ENCODE results near the gene ZCCHC17.
"Not testable (repeated sequence)": the region's sequence is repeated elsewhere in the genome, so short reads cannot be mapped to it uniquely, and the experiment has no call there.

The ZCCHC17 gene, protein sequence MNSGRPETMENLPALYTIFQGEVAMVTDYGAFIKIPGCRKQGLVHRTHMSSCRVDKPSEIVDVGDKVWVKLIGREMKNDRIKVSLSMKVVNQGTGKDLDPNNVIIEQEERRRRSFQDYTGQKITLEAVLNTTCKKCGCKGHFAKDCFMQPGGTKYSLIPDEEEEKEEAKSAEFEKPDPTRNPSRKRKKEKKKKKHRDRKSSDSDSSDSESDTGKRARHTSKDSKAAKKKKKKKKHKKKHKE

DNA sequence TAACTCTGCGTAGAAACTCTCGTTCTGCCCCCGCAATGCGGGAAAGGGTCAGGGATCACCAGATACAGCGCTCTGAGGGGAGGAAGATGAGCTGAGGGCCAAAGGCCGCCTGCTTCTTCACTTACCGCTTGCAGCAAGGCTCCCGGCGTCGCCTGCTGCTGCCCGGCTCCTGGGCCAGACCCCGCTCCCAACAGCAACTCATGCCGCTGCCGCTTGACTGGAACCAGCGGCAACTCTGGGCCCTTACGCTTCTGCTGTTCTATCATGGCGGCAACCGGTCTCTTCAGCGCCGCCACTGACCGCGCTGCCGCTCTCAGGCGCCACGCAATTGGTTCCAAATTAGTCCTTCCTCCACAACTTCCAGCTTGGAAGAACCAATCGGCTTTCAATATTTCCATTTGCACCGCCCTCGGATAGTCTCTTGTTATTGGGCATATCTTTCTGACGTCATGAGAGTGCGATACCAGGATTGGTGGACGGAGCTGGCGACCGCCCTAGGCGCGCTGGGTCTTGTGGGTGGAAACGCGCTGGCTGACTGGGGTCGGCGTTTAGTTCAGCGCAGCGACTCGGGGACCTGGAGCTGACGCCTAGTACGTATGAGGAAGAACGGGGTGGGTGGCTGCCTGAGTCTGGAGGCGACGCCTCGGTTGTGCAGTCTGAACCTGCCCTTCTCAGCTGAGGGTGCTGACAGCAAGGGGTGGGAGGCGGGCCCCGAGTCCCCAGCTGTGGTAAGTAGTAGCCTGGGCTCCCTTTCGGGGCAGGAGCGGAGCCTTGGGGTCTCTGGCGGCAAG lies at the start of gene ZCCHC17, which contains the start of gene SNRNP40:
TSS of gene ZCCHC17 (plus strand) at position 547 of the 791 bp plus-strand sequence. CDS start 13,067 bp downstream, outside the sequence.
TSS of gene SNRNP40 (minus strand) at position 303 of the 791 bp plus-strand sequence. CDS start at position 266, 37 bp downstream.
- DNase-seq (ENCODE audit: low read depth in 2 of 2): peak; percentile 92

DNA sequence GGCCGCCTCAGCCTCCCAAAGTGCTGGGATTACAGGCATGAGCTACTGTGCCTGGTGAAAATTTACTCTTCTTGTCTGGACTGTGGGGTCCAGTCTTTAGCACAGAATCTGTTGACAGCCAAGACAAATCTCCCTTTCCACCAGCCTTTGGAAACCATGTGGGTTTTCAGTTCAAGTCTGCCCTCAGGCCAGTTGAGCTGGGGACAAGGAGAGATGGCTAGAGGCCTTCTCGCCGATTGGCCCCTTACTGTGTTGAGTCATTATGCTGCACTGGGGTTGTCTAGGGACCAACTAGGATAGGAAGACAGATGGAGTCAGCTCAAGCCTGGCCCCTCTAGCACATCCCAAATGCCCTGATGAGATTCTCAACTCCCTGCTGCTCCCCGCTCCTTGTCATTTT lies 48.6 kb upstream of the ZCCHC17 start:
- no peak for DNase-seq (ENCODE audit: low read depth in 2 of 2)

DNA sequence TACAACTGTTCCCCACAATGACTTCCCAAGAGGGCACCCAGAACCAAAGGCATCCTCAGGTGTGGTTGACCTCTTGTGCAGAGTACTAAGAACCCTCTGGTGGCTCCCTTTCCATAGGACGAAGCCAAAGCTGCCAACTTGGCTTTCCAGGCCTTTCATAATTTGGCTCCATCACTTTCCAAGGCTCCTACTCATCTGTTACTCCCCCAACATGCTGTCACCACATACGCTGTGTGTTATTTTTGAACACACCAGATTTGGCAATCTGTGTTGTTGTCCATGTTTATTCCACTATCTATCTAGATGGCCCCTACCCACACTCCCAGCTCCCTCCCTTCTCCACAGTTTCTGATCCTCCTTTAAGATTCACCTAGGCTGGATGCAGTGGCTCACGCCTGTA lies 47.0 kb upstream of the ZCCHC17 start:
- DNase-seq (ENCODE audit: low read depth in 2 of 2): no peak

DNA sequence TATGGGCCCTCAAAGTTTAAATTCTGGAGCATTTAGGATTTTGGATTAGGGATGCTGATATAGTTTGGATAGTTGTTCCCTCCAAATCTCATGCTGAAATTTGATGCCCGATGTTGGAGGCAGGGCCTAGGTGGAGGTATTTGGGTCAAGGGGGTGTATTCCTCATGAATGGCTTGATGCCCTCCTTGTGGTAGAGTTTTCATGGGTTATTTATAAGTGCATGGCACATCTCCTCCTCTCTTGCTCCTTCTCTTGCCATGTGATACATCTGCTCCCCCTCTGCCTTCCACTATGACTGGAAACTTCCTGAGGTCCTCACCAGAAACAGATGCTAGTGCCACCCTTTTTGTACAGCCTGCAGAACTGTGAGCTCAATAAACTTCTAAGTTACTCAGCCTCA lies 39.6 kb upstream of the ZCCHC17 start:
- DNase-seq (ENCODE audit: low read depth in 2 of 2): no peak

DNA sequence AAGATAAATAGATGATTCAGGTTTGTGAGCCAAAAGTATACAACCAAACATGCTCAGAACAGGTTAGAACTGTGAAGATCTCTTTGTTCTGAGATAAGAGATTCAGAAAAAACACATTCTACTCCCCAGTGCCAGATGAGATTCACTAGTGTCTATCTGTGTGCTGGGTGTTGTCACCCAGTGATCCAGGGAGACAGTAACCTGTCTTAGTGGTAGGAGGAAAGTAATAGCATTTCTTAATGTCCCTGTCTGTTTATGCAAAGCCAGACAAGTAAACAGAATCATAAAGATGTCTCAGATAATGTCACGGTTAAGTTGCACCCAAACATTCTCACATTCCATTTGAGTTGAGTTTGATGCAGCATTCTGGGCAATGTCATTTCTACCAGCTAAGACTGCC lies 38.3 kb upstream of the ZCCHC17 start:
- no peak for DNase-seq (ENCODE audit: low read depth in 2 of 2)

DNA sequence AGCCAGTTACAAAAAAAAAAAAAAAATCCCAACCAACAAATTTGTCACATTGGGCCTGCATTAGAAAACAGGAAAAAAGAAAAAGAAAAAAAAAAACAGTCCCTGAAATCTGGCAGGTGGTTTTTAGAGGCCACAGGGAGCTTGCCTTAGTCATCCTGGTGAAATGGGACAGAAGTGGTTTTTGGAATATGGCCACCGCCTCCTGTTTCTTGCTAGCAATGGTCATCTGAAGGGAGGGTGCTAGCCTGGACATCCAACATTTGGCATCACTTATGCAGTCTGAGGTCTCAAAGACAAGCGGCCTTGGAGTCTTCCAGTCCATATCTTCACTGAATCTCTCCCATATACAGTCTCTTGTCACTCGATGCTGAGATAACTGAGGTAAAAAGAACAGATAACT lies 37.1 kb upstream of the ZCCHC17 start:
- no peak for DNase-seq (ENCODE audit: low read depth in 2 of 2)

DNA sequence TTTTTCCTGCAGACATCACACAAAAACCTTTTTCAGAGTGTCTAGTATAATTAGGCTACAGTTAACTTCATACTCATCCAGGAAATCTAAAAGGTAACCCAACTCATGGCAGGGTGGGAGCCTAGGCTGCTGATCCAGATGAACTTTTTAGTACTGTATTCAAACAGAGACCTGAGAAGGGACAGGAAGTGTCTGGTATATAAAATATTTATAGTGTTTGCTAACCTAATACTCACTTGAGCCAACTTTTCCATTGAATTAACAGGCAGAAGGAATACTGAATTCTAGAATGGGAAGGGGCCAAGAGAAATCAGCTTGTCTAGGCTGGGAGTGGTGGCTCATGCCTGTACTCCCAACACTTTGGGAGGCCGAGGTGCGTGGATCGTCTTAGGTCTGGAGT lies 34.9 kb upstream of the ZCCHC17 start:
- DNase-seq (ENCODE audit: low read depth in 2 of 2): no peak

DNA sequence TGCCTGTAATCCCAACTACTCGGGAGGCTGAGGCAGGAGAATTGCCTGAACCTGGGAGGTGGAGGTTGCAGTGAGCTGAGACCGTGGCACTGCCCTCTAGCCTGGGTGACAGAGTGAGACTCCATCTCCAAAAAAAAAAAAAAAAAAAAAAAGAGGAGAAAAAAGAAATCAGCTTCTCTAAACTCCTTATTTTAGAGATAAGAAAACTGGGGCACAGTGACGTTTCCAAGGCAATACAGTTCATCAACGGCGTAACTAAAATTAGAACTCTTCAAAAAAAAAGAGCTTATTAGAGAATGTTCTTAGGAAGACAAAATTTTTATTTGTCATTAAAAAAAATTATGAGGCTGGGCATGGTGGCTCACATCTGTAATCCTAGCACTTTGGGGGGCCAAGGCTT lies 34.4 kb upstream of the ZCCHC17 start:
- not testable (repeated sequence) for DNase-seq (ENCODE audit: low read depth in 2 of 2)

DNA sequence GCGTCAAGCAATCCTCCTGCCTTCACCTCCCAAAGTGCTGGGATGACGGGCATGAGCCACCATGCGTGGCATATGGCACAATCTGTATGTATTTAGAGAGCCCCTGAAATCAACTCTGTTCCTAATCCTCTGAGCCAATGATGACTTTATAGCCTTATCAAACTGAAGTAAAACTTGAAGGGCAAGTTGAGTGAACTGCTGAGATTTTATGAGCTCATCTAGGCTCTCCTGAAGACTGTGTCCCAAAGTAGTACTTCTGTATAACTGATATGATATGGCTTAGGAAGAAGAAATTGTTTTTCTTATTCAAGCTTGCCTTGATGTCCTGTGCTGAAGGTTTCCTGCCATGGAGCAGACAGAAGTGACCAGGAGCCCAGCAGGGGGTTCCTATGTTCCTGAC lies 33.4 kb upstream of the ZCCHC17 start:
- no peak for DNase-seq (ENCODE audit: low read depth in 2 of 2)

DNA sequence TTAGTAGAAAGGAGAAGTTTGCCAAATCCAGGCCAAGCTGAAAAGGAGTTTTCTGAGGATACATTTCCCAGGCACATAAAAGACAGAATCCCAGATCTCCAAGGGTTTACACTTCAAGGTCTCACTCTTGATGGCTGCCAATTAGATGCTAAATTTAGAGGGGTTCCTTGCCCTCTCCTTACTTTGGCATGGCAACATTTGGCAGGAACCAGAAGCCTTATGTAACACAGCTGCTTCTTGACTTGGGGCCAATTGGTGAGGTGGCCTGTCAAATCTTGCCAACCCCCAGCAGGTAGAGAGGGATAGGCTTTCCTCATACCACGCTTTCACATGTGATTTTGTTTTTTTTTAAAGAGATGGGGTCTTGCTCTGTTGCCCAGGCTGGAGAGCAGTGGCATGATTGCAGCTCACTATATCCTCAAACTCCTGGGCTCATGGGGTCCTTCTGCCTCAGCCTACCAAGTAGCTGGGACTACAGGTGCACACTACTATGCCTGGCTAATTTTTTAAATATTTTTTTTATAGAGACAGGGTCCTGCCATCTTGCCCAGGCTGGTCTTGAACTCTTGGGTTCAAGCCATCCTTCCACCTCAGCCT lies 31.9 kb upstream of the ZCCHC17 start:
- no peak for DNase-seq (ENCODE audit: low read depth in 2 of 2)

DNA sequence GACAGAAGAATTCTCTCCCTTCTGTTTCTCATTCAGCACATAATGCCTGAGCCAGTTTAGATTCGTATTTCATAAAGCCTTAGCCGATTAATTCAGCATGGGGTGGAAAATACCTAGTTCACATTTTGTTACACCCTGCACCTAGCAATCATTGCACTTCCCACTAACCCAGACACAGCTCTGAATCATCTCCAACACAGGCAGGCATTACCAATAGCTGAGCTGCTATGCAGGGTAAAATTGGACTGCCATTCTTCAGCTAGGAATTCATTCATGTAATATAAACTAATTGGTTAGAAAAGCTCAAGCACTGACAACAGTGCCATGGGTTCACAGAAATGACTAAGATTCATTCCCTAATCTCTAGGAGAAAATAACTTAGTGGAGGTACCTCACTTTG lies 30.3 kb upstream of the ZCCHC17 start:
- DNase-seq (ENCODE audit: low read depth in 2 of 2): no peak

DNA sequence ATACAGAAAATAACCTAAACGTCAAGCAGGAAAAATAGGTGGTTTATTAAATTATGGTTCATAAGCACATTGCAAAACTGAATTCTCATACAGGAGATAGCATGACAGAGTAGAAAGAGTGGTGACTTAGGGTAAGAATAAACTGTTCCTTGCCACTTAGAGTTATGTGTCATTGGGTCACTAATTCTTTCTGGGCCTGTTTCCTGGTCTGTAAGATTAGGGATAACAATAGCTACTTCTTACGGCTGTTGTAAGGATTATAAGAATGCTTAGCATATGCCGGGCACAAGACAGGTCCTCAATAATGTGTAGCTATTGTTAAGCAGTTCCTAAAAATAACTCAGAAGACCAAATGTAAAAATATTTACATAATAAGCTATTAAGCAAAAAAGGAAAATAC lies 24.5 kb upstream of the ZCCHC17 start:
- DNase-seq (ENCODE audit: low read depth in 2 of 2): no peak

DNA sequence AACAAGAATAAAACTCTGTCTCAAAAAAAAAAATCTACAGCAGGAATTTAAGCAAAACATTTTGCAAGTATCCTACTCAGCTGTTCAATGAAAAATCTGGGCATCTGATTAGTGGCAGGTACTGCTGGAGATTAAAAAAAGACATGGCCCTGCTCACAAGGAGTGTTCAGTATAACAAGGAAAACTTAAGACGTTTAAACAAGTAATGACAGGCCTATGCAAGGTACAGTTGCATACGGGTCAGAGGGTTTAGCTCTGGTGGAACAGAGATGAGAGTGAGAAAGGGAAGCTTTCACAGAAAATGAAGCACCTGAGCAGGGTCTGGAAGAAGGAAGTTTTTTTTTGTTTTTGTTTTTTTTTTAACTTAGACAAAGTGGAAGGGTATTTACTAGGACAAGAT lies 23.2 kb upstream of the ZCCHC17 start:
- DNase-seq (ENCODE audit: low read depth in 2 of 2): no peak

DNA sequence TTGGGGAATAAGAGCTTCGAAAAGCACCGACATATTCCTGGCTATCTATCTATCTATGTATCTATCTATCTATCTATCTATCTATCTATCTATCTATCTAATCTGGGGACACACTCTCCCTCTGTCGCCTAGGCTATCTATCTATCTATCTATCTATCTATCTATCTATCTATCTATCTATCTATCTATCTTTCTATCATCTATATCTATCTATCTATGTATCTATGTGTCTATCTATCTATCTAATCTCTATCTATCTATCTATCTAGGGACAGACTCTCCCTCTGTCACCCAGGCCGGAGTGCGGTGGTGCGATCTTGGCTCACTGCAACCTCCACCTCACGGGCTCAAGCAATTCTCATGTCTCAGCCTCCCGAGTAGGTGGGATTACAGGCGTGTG lies 14.4 kb upstream of the ZCCHC17 start:
- DNase-seq (ENCODE audit: low read depth in 2 of 2): not testable (repeated sequence)

DNA sequence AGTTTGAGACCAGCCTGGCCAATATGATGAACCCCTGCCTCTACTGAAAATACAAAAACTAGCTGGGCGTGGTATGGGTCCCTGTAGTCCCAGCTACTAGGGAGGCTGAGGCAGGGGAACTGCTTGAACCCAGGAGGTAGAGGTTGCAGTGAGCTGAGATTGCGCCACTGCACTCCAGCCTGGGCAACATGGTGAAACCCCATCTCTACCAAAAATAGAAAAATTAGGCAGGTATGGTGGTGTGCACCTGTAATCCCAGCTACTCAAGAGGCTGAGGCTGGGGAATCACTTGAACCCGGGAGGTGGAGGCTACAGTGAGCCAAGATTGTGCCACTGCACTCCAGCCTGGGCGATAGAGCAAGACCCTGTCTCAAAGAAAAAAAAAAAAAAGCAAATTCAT lies 9.0 kb upstream of the ZCCHC17 start:
- DNase-seq (ENCODE audit: low read depth in 2 of 2): not testable (repeated sequence)

DNA sequence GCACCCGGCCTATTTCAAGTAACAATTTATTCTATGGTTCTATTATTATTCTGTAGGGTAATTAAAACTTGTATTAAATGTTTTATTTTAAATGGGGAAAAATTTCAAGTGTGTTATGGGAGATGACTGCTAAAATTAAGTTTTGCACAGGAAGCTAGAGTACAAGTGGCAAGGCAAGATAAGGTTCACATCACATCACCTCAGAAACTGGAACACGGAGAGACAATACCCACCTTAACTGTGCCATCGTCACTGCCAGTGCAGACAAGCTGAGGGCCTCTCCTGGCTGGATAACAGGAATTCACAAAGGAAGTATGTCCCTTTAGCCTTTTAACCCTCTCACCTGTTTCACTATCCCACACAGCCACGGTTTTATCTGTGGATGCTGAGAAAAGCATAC lies 7.8 kb upstream of the ZCCHC17 start:
- DNase-seq (ENCODE audit: low read depth in 2 of 2): no peak

DNA sequence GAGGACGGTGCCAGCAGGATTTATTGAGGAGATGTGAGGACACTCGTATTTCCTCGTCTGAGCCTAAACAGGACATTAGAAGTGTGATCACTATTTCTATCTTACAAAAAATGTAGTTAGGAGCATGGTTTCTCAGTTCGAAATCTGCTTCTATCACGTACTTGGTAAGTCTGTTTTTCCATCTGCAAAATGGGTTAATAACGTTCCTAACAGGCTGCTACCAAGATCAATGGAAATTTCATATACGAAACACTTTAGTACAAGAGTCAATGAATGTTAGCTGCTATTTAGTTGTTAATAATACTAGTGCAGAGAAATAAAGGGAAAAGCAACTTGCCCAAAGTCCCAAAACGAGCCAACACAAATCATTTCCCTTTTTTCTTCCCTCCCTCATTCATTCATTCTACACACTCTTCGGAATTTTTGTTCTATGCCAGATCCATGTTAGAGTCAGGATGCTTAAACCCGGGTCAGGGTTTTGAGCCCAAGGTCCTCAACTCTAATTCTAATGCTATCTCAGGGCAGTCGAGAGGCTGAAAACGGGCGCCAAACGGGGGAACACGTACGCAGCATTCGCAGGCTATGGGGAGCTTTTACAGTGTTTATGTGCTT lies 852 bp upstream of the ZCCHC17 start:
- no peak for DNase-seq (ENCODE audit: low read depth in 2 of 2)

DNA sequence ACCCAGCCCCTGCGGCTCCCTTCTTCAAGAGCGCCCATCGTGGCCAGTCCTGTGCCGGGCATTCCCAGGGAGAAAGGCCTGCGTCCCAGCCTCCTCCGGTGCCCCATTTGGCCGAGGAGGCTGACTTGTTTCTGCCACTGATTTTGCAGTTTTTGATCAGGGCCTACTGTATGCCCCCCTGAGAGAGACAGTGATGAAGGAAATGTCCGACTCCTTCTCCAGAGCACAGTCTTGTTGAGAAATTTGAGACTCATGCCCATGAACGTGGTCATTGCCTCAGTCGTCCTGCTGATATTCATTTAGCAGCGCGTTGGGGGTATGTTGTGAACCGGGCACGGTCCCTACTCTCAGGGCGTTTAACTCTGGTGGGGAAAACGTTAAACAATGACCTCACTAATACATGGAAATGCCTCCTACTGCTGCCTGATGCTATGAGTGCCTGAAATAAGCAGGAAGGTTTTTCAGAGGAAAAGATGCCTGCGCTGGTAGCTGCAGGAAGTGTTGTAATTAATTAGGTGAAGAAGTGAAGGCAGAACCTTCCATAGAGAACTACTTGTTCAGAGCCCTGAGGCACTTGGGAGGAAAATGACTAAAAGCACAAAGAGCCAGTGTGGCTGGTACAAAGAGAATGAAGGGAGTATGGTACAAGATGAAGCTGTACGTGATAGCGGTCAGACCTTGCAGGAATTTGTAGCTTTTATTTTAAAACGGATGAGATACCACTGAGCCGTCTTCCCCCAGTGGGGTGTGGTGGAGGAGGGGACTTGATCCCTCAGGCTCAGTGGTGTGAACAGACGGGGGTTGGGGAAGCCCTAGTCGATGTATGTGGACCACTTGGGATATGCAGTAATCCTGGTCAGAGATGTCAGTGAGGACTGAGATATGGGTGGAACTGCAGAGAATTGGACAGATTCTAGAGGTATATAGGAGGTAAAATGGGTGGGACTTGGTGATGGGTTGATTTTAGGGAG lies 730 bp downstream of the ZCCHC17 start:
- DNase-seq (ENCODE audit: low read depth in 2 of 2): no peak

DNA sequence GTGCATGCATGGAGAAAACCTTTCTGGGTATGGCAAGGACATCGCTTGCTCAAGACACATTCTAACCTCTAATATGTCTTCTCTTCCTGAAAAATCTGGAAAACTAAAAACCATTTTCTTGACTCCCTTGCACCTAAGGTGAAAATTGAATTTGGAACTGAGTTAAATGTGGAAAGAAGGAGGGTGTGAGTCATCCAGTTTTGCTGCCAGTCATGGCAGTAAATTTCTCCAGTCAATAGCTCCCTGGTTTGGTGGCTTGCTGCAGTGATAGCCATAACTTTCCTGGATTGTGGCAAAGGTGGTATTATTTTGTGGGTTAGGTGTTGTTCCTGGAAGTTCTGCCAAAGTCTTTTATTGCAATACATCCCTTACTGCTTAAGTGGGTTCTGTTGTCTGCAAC lies 2.5 kb downstream of the ZCCHC17 start:
- no peak for DNase-seq (ENCODE audit: low read depth in 2 of 2)

DNA sequence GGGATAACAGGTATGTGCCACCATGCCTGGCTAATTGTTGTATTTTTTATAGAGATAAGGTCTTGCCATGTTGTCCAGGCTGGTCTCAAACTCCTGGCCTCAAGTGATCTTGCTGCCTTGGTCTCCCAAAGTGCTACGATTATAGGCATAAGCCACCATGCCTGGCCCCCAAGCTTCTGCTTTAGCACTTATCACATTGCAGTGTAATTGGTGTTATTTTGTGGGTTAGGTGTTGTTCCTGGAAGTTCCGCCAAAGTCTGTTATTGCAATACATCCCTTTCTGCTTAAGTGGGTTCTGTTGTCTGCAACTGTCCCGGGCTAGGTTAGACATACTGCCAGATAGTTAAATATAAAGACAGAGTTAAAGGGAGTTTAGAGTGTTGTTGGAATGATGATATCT lies 3.4 kb downstream of the ZCCHC17 start:
- DNase-seq (ENCODE audit: low read depth in 2 of 2): no peak

DNA sequence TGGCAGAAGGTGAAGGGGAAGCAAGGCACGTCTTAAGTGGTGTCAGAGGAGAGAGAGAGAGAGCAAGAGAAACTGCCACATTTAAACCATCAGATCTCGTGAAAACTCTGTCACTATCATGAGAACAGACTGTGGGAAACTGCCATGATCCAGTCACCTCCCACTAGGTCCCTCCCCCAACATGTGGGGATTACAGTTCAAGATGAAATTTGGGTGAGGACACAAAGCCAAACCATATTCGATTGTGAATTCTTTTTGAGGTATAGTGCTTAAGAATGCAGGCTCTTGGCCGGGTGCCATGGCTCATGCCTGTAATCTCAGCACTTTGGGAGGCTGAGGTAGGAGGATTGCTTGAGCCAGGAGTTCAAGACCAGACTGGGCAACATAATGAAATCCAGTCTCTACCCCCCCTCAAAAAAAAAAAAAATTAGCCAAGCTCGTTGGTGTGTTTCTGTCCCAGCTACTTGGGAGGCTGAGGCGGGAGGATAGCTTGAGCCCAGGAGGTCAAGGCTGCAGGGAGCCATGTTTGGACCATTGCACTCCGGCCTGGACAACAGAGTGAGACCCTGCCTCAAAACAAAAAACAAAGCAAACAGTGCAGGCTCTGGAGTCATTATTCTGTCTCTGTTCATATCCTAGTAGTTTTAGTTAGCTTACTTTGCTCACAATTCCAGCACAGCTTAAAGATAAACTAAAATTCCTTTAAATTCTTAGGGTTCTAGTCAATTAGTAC lies 6.0 kb downstream of the ZCCHC17 start:
- no peak for DNase-seq (ENCODE audit: low read depth in 2 of 2)

Measured in stimulated activated CD8-positive, alpha-beta memory T cell treated with anti-CD3 and anti-CD28 coated beads, Interleukin-15, amount 100 ng/mL, for 48 hours (primary cell).